Stimulated activated naive CD4-positive, alpha-beta T cell treated with Interleukin-2 at 50 U/mL for 16 hours (primary cell): Measurements from ENCODE around the gene HVCN1.

Experiments
- DNase-seq: peaks from one replicate; lab custom pipeline; 2025; lab: John Stamatoyannopoulos, UW

HVCN1 gene

GRCh38 chr12:110699591-110700445 is 10.9 kb upstream of the HVCN1 start:
- no peak for DNase-seq

GRCh38 chr12:110698171-110698902 is 9.4 kb upstream of the HVCN1 start:
- peak; percentile 68 for DNase-seq

- no peak for DNase-seq
Observed at GRCh38 chr12:110697236-110697635, 8.3 kb upstream of the HVCN1 start.

- no peak for DNase-seq
Observed at GRCh38 chr12:110696283-110696682, 7.4 kb upstream of the HVCN1 start.

GRCh38 chr12:110694330-110694901 is 5.5 kb upstream of the HVCN1 start:
- no peak for DNase-seq

GRCh38 chr12:110693731-110694130 is 4.8 kb upstream of the HVCN1 start:
- no peak for DNase-seq

- no peak for DNase-seq
Observed at GRCh38 chr12:110690127-110690430, 1.2 kb upstream of the HVCN1 start.

- DNase-seq: peak; percentile 38
Observed at GRCh38 chr12:110689281-110690126, 589 bp upstream of the HVCN1 start.

GRCh38 chr12:110687396-110688169 is 1.3 kb downstream of the HVCN1 start:
- DNase-seq: no peak

- no peak for DNase-seq
Observed at GRCh38 chr12:110686294-110686903, 2.5 kb downstream of the HVCN1 start.

- no peak for DNase-seq
Observed at GRCh38 chr12:110684312-110684836, 4.5 kb downstream of the HVCN1 start.

- no peak for DNase-seq
Observed at GRCh38 chr12:110683888-110684287, 5.0 kb downstream of the HVCN1 start.

- no peak for DNase-seq
Observed at GRCh38 chr12:110680032-110680431, 8.9 kb downstream of the HVCN1 start.

- DNase-seq: no peak
Observed at GRCh38 chr12:110679201-110679600, 9.7 kb downstream of the HVCN1 start.

GRCh38 chr12:110677982-110678381 is 10.9 kb downstream of the HVCN1 start:
- no peak for DNase-seq

GRCh38 chr12:110677206-110677911 is 11.6 kb downstream of the HVCN1 start:
- DNase-seq: no peak

- DNase-seq: no peak
Observed at GRCh38 chr12:110676171-110676570, 12.7 kb downstream of the HVCN1 start.

- DNase-seq: peak; percentile 22
Observed at GRCh38 chr12:110670161-110670701, 18.7 kb downstream of the HVCN1 start.

GRCh38 chr12:110669193-110669502 is 19.8 kb downstream of the HVCN1 start:
- DNase-seq: no peak
